ENCODE results near the gene PABPC1L. TPM values are rescaled to one million over a fixed set of nuclear protein-coding genes. Genes with fewer than 3 reads are reported as not detected.

The PABPC1L gene
- total and polyA plus RNA-seq, 2 of the 13 experiments (the other 11 are each of a cell fraction or from before 2014, with no cell fraction given): 30.8 to 252 TPM

GRCh38 chr20:44966030-44966961, 56.4 kb downstream of the PABPC1L start, which contains the start of gene STK4 (continued):
- TF ChIP-seq PRDM10 (CRISPR knock-in tag; IDR thresholded peaks at IDR 0.05; ENCODE audit: low read depth) (0 out of 2 replicates have a peak, but pooled peaks have one; percentile 72), NR2F6 (IDR thresholded peaks at IDR 0.05) (no peak), NR2F6 (CRISPR knock-in tag; IDR thresholded peaks at IDR 0.05) (peak; percentile 78; the same call in 1 of the 2 replicates), HNF1B (CRISPR knock-in tag; IDR thresholded peaks at IDR 0.05) (peak; percentile 99), FOXC1 (CRISPR knock-in tag; IDR thresholded peaks at IDR 0.05; ENCODE audit: borderline replicate concordance) (peak; percentile 98), ZNF670 (CRISPR knock-in tag; IDR thresholded peaks at IDR 0.05; ENCODE audit: borderline replicate concordance) (no peak; the same call in none of the 2 replicates), SIX1 (CRISPR knock-in tag; IDR thresholded peaks at IDR 0.05; ENCODE audit: borderline replicate concordance) (peak; percentile 52; the same call in 1 of the 2 replicates), ZFY (CRISPR knock-in tag; IDR thresholded peaks at IDR 0.05) (peak; percentile 88), ZNF775 (CRISPR knock-in tag; IDR thresholded peaks at IDR 0.05; ENCODE audit: borderline replicate concordance) (no peak), ZNF788 (CRISPR knock-in tag; IDR thresholded peaks at IDR 0.05; ENCODE audit: borderline replicate concordance) (peak; percentile 99), ZNF605 (CRISPR knock-in tag; IDR thresholded peaks at IDR 0.05) (peak; percentile 99), ZNF138 (CRISPR knock-in tag; IDR thresholded peaks at IDR 0.05; ENCODE audit: low read depth) (peak; percentile 87), SALL2 (CRISPR knock-in tag; IDR thresholded peaks at IDR 0.05) (peak; percentile 99), MED1 (CRISPR knock-in tag; IDR thresholded peaks at IDR 0.05) (peak; percentile 94)
- TF ChIP-seq, protein P1, sequence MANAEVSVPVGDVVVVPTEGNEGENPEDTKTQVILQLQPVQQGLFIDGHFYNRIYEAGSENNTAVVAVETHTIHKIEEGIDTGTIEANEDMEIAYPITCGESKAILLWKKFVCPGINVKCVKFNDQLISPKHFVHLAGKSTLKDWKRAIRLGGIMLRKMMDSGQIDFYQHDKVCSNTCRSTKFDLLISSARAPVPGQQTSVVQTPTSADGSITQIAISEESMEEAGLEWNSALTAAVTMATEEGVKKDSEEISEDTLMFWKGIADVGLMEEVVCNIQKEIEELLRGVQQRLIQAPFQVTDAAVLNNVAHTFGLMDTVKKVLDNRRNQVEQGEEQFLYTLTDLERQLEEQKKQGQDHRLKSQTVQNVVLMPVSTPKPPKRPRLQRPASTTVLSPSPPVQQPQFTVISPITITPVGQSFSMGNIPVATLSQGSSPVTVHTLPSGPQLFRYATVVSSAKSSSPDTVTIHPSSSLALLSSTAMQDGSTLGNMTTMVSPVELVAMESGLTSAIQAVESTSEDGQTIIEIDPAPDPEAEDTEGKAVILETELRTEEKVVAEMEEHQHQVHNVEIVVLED (CRISPR knock-in tag; IDR thresholded peaks at IDR 0.05; ENCODE audit: borderline replicate concordance): peak; percentile 98
- TF ChIP-seq, protein P2, sequence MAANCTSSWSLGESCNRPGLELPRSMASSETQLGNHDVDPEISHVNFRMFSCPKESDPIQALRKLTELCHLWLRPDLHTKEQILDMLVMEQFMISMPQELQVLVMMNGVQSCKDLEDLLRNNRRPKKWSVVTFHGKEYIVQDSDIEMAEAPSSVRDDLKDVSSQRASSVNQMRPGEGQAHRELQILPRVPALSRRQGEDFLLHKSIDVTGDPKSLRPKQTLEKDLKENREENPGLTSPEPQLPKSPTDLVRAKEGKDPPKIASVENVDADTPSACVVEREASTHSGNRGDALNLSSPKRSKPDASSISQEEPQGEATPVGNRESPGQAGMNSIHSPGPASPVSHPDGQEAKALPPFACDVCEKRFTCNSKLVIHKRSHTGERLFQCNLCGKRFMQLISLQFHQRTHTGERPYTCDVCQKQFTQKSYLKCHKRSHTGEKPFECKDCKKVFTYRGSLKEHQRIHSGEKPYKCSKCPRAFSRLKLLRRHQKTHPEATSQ (CRISPR knock-in tag; IDR thresholded peaks at IDR 0.05; ENCODE audit: borderline replicate concordance): no peak
- TF ChIP-seq, protein P3, sequence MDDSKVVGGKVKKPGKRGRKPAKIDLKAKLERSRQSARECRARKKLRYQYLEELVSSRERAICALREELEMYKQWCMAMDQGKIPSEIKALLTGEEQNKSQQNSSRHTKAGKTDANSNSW (CRISPR knock-in tag; IDR thresholded peaks at IDR 0.05; ENCODE audit: borderline replicate concordance): peak; percentile 97; the same call in 1 of the 2 replicates
- TF ChIP-seq, protein P4, sequence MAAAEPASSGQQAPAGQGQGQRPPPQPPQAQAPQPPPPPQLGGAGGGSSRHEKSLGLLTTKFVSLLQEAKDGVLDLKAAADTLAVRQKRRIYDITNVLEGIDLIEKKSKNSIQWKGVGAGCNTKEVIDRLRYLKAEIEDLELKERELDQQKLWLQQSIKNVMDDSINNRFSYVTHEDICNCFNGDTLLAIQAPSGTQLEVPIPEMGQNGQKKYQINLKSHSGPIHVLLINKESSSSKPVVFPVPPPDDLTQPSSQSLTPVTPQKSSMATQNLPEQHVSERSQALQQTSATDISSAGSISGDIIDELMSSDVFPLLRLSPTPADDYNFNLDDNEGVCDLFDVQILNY (CRISPR knock-in tag; conservative IDR thresholded peaks at IDR 0.05): peak; percentile 92

Data from HepG2 (cell line).